ENCODE data around the gene KLHL5. TPM values are rescaled to one million over a fixed set of nuclear protein-coding genes. Genes with fewer than 3 reads are reported as not detected.

The KLHL5 gene
- polyA plus RNA-seq, 3 donors, result 16.7 to 32.2 (median 23.3) TPM

DNA sequence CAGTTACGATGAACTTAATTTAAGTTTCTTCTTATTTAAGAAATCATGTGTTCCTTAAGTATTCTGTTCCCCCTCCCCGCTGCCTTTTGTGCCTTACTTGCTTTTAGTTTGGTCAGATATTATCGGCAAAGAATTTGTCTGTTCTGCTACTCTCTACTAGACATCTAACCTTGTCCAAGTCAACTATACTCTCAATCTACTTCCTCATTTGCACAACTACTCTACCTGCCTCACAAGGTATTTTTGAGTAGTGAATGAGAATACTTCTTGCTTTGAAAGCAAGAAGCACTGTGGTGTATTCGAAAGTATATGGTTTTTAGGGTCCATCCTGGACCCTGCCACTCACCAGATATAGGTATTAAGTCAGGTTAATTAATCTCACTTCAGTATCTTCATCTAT, 8.0 kb upstream of the KLHL5 start:
- no peak overlapping the region for H3K27ac ChIP-seq (ENCODE audit: low read depth in 1 of 2, low read length in 2 of 2)
- H3K27ac Mint-ChIP-seq, result no peak overlapping the region

DNA sequence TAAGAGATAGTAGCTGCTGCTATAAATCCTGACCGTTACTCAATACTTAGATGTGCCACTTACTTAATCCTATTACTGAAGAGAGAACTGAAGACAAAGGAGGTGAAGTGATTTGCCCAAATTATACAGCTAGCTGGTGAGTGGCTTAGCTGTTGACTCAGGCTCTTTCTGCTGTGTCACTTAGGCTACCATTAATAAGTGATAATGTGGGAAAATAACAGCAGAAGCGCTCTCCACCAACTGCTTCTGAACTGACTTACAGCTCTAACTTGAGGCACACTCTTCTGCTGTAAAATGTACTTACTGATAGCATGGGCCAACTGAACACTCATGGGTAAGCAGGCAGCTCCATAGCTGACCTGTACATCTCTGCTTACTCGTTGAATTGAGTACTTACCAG, 7.5 kb upstream of the KLHL5 start:
- no peak overlapping the region for H2AFZ ChIP-seq (ENCODE audit: insufficient read depth, low read depth, low read length, poor library complexity, severe bottlenecking)
- peaks cover 17% of the 10 kb centered on the region for H3K79me2 ChIP-seq (ENCODE audit: insufficient read depth, low read length)
- no peaks in the 10 kb centered on the region for H3K27me3 ChIP-seq (ENCODE audit: control insufficient read depth in 2 of 2, insufficient read depth in 2 of 2, low read length in 2 of 2)
- H4K20me1 ChIP-seq (ENCODE audit: insufficient read depth, low read length), result peaks cover 92% of the 10 kb centered on the region
- no peak overlapping the region for H3K9ac ChIP-seq (ENCODE audit: insufficient read depth, low read length, poor library complexity, severe bottlenecking)
- H3K4me3 Mint-ChIP-seq, result no peak overlapping the region
- H3K27ac ChIP-seq (ENCODE audit: low read depth in 1 of 2, low read length in 2 of 2), result no peak overlapping the region
- TF ChIP-seq, protein P1, sequence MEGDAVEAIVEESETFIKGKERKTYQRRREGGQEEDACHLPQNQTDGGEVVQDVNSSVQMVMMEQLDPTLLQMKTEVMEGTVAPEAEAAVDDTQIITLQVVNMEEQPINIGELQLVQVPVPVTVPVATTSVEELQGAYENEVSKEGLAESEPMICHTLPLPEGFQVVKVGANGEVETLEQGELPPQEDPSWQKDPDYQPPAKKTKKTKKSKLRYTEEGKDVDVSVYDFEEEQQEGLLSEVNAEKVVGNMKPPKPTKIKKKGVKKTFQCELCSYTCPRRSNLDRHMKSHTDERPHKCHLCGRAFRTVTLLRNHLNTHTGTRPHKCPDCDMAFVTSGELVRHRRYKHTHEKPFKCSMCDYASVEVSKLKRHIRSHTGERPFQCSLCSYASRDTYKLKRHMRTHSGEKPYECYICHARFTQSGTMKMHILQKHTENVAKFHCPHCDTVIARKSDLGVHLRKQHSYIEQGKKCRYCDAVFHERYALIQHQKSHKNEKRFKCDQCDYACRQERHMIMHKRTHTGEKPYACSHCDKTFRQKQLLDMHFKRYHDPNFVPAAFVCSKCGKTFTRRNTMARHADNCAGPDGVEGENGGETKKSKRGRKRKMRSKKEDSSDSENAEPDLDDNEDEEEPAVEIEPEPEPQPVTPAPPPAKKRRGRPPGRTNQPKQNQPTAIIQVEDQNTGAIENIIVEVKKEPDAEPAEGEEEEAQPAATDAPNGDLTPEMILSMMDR (IDR thresholded peaks at IDR 0.05), result no peak
- peaks cover 7% of the 10 kb centered on the region for H3K4me1 Mint-ChIP-seq
- no peak for DNase-seq
- intact Hi-C loops (cut with micrococcal nuclease), result loop anchor here in 1 of 2 donors (10.0 kb wide), 1 partner anchor 180 kb away; no protein-coding TSS in a partner anchor
- WGBS (ENCODE audit: insufficient coverage), result 100% methylated on average over 1 of the region's 3 CpGs
- no peak overlapping the region for H3K4me3 ChIP-seq (replicated peaks in 1 of 3; ENCODE audit: low read depth in 2 of 3, low read length in 3 of 3)
- no peak overlapping the region for H3K4me2 ChIP-seq (replicated peaks; ENCODE audit: extremely low read depth, low read length, poor library complexity, severe bottlenecking)
- peaks cover 7 to 9% of the 10 kb centered on the region in 2 donors for H3K36me3 Mint-ChIP-seq
- peaks cover 0 to 3% (median 0%) of the 10 kb centered on the region in 7 donors for H3K9me3 Mint-ChIP-seq
- H3K36me3 ChIP-seq (replicated peaks in 1 of 2; ENCODE audit: control insufficient read depth in 1 of 2, insufficient read depth in 2 of 2, low read length in 2 of 2), result no peaks in the 10 kb centered on the region
- no peaks in the 10 kb centered on the region for H3K27me3 Mint-ChIP-seq (ENCODE audit: low read depth in 3 of 3)
- no peak overlapping the region for H3K27ac Mint-ChIP-seq
- no peaks in the 10 kb centered on the region for H3K4me1 ChIP-seq (ENCODE audit: control insufficient read depth in 1 of 2, insufficient read depth in 2 of 2, low read length in 2 of 2)
- H3K9me3 ChIP-seq (replicated peaks in 1 of 2; ENCODE audit: control insufficient read depth in 1 of 2, insufficient read depth in 1 of 2, low read length in 2 of 2), result no peaks in the 10 kb centered on the region

More for the DNA sequence above, 8.0 kb upstream of the KLHL5 start:
- H3K36me3 ChIP-seq (replicated peaks in 1 of 2; ENCODE audit: control insufficient read depth in 1 of 2, insufficient read depth in 2 of 2, low read length in 2 of 2), result no peaks in the 10 kb centered on the region
- DNase-seq, result no peak
- peaks cover 0 to 3% (median 0%) of the 10 kb centered on the region in 7 donors for H3K9me3 Mint-ChIP-seq
- H3K4me1 Mint-ChIP-seq, result peaks cover 7% of the 10 kb centered on the region
- H2AFZ ChIP-seq (ENCODE audit: insufficient read depth, low read depth, low read length, poor library complexity, severe bottlenecking), result no peak overlapping the region
- no peak overlapping the region for H3K4me3 ChIP-seq (replicated peaks in 1 of 3; ENCODE audit: low read depth in 2 of 3, low read length in 3 of 3)
- TF ChIP-seq, protein P1 (IDR thresholded peaks at IDR 0.05), result no peak
- H3K9ac ChIP-seq (ENCODE audit: insufficient read depth, low read length, poor library complexity, severe bottlenecking), result no peak overlapping the region
- H3K4me3 Mint-ChIP-seq, result no peak overlapping the region
- H3K27me3 ChIP-seq (ENCODE audit: control insufficient read depth in 2 of 2, insufficient read depth in 2 of 2, low read length in 2 of 2), result no peaks in the 10 kb centered on the region
- peaks cover 7 to 9% of the 10 kb centered on the region in 2 donors for H3K36me3 Mint-ChIP-seq
- H3K4me2 ChIP-seq (replicated peaks; ENCODE audit: extremely low read depth, low read length, poor library complexity, severe bottlenecking), result no peak overlapping the region
- H3K27me3 Mint-ChIP-seq (ENCODE audit: low read depth in 3 of 3), result no peaks in the 10 kb centered on the region
- H3K4me1 ChIP-seq (ENCODE audit: control insufficient read depth in 1 of 2, insufficient read depth in 2 of 2, low read length in 2 of 2), result no peaks in the 10 kb centered on the region
- peaks cover 91% of the 10 kb centered on the region for H4K20me1 ChIP-seq (ENCODE audit: insufficient read depth, low read length)
- 90% methylated on average over 2 of the region's 4 CpGs for WGBS (ENCODE audit: insufficient coverage)
- H3K79me2 ChIP-seq (ENCODE audit: insufficient read depth, low read length), result peaks cover 19% of the 10 kb centered on the region
- intact Hi-C loops (cut with micrococcal nuclease), result loop anchor here in 1 of 2 donors (10.0 kb wide), 1 partner anchor 179 kb away; no protein-coding TSS in a partner anchor
- no peaks in the 10 kb centered on the region for H3K9me3 ChIP-seq (replicated peaks in 1 of 2; ENCODE audit: control insufficient read depth in 1 of 2, insufficient read depth in 1 of 2, low read length in 2 of 2)

Measured in CD14-positive monocyte (primary cell).